Adipocyte (in vitro differentiated cells): Measurements from ENCODE around the gene MX2.
"Not testable (repeated sequence)": the region's sequence is repeated elsewhere in the genome, so short reads cannot be mapped to it uniquely, and the experiment has no call there.

Experiments used
- DNase-seq: peaks from one replicate; pipeline ENCODE4 v3.0.0-alpha.2; 2015; ENCODE audit warnings: low read depth
- H3K27me3 ChIP-seq: replicated peaks from 2 replicates; pipeline ENCODE4 v1.7.0; 2013; ENCODE audit warnings: mild to moderate bottlenecking, low read length, moderate library complexity; ENCODE audit not compliant: control insufficient read depth, insufficient read depth
- H3K36me3 ChIP-seq: 2 replicates; pipeline ENCODE4 v1.7.0; 2013; ENCODE audit warnings: low read length, mild to moderate bottlenecking, moderate library complexity; ENCODE audit not compliant: control insufficient read depth, insufficient read depth, severe bottlenecking
- H3K4me1 ChIP-seq: 2 replicates; pipeline ENCODE4 v1.7.0; 2013; ENCODE audit warnings: mild to moderate bottlenecking, low read length, moderate library complexity; ENCODE audit not compliant: control insufficient read depth, insufficient read depth
- H3K4me3 ChIP-seq: 2 replicates; pipeline ENCODE4 v1.7.0; 2013; ENCODE audit warnings: mild to moderate bottlenecking, low read length, moderate library complexity
- H3K9ac ChIP-seq: 2 replicates; pipeline ENCODE4 v1.7.0; 2013; ENCODE audit warnings: mild to moderate bottlenecking, low read length, moderate library complexity
- H3K9me3 ChIP-seq: 2 replicates; pipeline ENCODE4 v1.7.0; 2013; ENCODE audit warnings: mild to moderate bottlenecking, low read length, moderate library complexity; ENCODE audit not compliant: control insufficient read depth

The MX2 gene

GRCh38 chr21:41410767-41411448 lies 49.1 kb downstream of the MX2 start:
- H3K4me1 ChIP-seq, result peaks cover 9% of the 10 kb centered on the region
- H3K9ac ChIP-seq, result no peak overlapping the region
- H3K9me3 ChIP-seq, result peaks cover 8% of the 10 kb centered on the region
- DNase-seq, result no peak
- no peaks in the 10 kb centered on the region for H3K27me3 ChIP-seq
- no peak overlapping the region for H3K4me3 ChIP-seq
- H3K36me3 ChIP-seq, result peaks cover 25% of the 10 kb centered on the region

- Histone ChIP-seq H3K36me3 (peaks cover 25% of the 10 kb centered on the region), H3K9me3 (peaks cover 8% of the 10 kb centered on the region), H3K4me3 (no peak overlapping the region), H3K4me1 (peaks cover 7% of the 10 kb centered on the region), H3K9ac (no peak overlapping the region), H3K27me3 (no peaks in the 10 kb centered on the region)
- DNase-seq, result no peak
These were observed 49.7 kb downstream of the MX2 start for GRCh38 chr21:41411449-41412089.

- not testable (repeated sequence) for H3K9ac ChIP-seq, H3K4me3 ChIP-seq, H3K9me3 ChIP-seq, H3K4me1 ChIP-seq, DNase-seq, H3K36me3 ChIP-seq, H3K27me3 ChIP-seq
These were observed 55.7 kb downstream of the MX2 start for GRCh38 chr21:41417505-41417904.

- no peak overlapping the region for H3K4me3 ChIP-seq
- H3K27me3 ChIP-seq, result no peaks in the 10 kb centered on the region
- no peak for DNase-seq
- H3K36me3 ChIP-seq, result no peaks in the 10 kb centered on the region
- peaks cover 5% of the 10 kb centered on the region for H3K9me3 ChIP-seq
- no peak overlapping the region for H3K9ac ChIP-seq
- peaks cover 7% of the 10 kb centered on the region for H3K4me1 ChIP-seq
These were observed 56.6 kb downstream of the MX2 start for GRCh38 chr21:41418393-41418792.

- Histone ChIP-seq H3K9ac (no peak overlapping the region), H3K27me3 (no peaks in the 10 kb centered on the region), H3K4me3 (no peak overlapping the region), H3K36me3 (no peaks in the 10 kb centered on the region), H3K9me3 (peaks cover 5% of the 10 kb centered on the region), H3K4me1 (peaks cover 7% of the 10 kb centered on the region)
- DNase-seq, result no peak
These were observed 57.3 kb downstream of the MX2 start for GRCh38 chr21:41418956-41419680.

GRCh38 chr21:41419921-41420862 lies 58.4 kb downstream of the MX2 start:
- peak overlapping the region; percentile 93 for H3K9ac ChIP-seq
- H3K36me3 ChIP-seq, result no peaks in the 10 kb centered on the region
- H3K4me3 ChIP-seq, result peak overlapping the region; percentile 87
- no peaks in the 10 kb centered on the region for H3K27me3 ChIP-seq
- H3K9me3 ChIP-seq, result peaks cover 5% of the 10 kb centered on the region
- peaks cover 7% of the 10 kb centered on the region for H3K4me1 ChIP-seq
- peak; percentile 95 for DNase-seq

GRCh38 chr21:41420998-41421397 lies 59.2 kb downstream of the MX2 start:
- Histone ChIP-seq H3K4me3 (peak overlapping the region; percentile 87), H3K9ac (peak overlapping the region; percentile 93)
- H3K9me3 ChIP-seq, DNase-seq, H3K36me3 ChIP-seq, H3K27me3 ChIP-seq, H3K4me1 ChIP-seq: not testable (repeated sequence)

GRCh38 chr21:41422546-41423304 lies 60.9 kb downstream of the MX2 start:
- Histone ChIP-seq H3K27me3 (peaks cover 11% of the 10 kb centered on the region), H3K4me3 (no peak overlapping the region), H3K4me1 (peaks cover 11% of the 10 kb centered on the region), H3K9ac (no peak overlapping the region), H3K36me3 (no peaks in the 10 kb centered on the region), H3K9me3 (no peaks in the 10 kb centered on the region)
- DNase-seq, result no peak

GRCh38 chr21:41423305-41423636 lies 61.4 kb downstream of the MX2 start:
- not testable (repeated sequence) for H3K4me3 ChIP-seq, DNase-seq, H3K9ac ChIP-seq, H3K9me3 ChIP-seq, H3K36me3 ChIP-seq
- Histone ChIP-seq H3K27me3 (peaks cover 11% of the 10 kb centered on the region), H3K4me1 (peaks cover 11% of the 10 kb centered on the region)

- Histone ChIP-seq H3K27me3 (peaks cover 11% of the 10 kb centered on the region), H3K9ac (peak overlapping the region; percentile 75), H3K9me3 (no peaks in the 10 kb centered on the region), H3K4me1 (peaks cover 10% of the 10 kb centered on the region), H3K4me3 (peak overlapping the region; percentile 86), H3K36me3 (no peaks in the 10 kb centered on the region)
- DNase-seq, result no peak
These were observed 63.7 kb downstream of the MX2 start for GRCh38 chr21:41425588-41425953.
